ENCODE data around the gene SF1.

The SF1 gene

DNA sequence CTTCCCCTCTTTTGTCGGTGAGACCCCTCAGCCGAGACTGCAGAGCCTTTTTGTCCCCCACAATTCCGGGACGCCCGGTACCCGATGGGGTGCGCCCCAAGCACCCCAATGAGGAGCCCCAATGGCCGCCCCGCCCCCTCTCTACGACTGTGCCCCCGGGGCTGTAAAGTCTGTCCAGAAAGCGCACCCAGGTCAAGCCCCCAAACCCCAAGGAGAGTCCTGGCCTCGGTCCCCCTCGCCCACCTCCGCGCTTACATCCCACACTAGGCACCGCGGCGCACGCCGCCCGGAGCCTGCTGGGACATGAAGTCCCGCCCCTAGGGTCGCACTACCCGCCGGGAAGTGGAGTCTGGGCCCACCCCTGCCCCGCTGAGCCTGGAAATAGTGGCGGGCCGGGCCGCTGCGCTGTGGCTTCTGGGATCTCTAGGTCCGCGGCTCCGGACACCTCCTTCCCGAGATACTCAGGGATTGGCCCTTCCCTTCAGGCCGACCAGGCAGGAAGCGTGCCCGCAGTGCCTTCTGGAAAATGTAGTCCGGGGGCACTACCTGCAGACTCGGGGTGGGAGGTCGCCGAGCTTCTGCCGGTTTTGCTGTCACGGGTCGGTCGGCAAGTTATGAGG lies 32.0 kb upstream of the SF1 start, which contains the start of gene MEN1:
Gene MEN1 (minus strand): TSS at position 281 of the 620 bp plus-strand sequence. CDS start 442 bp downstream, outside the sequence.
- Histone ChIP-seq H3K4me1 (ENCODE audit: control insufficient read depth, insufficient read depth, low read length) (peaks cover 18% of the 10 kb centered on the region), H3K27ac (ENCODE audit: low read length) (peak within 1 kb of the TSS; percentile 24), H3K4me3 (ENCODE audit: low read length in 2 of 2) (peak within 1 kb of the TSS; percentile 62 to 79), H3K9me3 (ENCODE audit: control insufficient read depth in 2 of 2, low read length in 2 of 2) (no peaks in the 10 kb centered on the region), H3K27me3 (ENCODE audit: control insufficient read depth in 1 of 2, insufficient read depth in 2 of 2, low read length in 2 of 2) (no peaks in the 10 kb centered on the region), H3K36me3 (ENCODE audit: control insufficient read depth in 2 of 2, insufficient read depth in 2 of 2, low read length in 2 of 2) (peaks cover 9 to 13% of the 10 kb centered on the region in 2 donors), H3K9ac (ENCODE audit: low read length in 2 of 2) (peak within 1 kb of the TSS; percentile 61 to 71)

DNA sequence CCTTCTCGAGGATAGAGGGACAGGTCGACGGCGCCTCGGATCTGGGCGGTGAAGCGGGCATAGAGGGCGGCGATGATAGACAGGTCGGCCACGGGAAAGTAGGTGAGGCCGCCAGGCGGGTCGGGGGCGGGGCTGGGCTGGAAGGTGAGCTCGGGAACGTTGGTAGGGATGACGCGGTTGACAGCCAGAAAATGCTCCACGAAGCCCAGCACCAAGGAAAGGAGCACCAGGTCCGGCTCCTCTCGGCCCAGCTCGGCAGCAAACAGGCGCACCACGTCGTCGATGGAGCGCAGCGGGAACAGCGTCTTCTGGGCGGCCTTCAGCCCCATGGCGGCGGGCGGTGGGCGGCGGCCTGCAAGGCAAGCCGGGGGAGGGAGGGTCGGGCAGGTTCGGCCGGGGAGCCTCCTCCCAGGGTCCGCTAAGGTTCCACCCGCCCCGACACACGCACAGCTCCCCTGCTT lies 31.5 kb upstream of the SF1 start:
- peak overlapping the region; percentile 62 to 79 for H3K4me3 ChIP-seq (ENCODE audit: low read length in 2 of 2)
- H3K4me1 ChIP-seq (ENCODE audit: control insufficient read depth, insufficient read depth, low read length) = peaks cover 18% of the 10 kb centered on the region
- H3K27me3 ChIP-seq (ENCODE audit: control insufficient read depth in 1 of 2, insufficient read depth in 2 of 2, low read length in 2 of 2) = no peaks in the 10 kb centered on the region
- no peaks in the 10 kb centered on the region for H3K9me3 ChIP-seq (ENCODE audit: control insufficient read depth in 2 of 2, low read length in 2 of 2)
- peaks cover 15 to 17% of the 10 kb centered on the region in 2 donors for H3K36me3 ChIP-seq (ENCODE audit: control insufficient read depth in 2 of 2, insufficient read depth in 2 of 2, low read length in 2 of 2)
- H3K9ac ChIP-seq (ENCODE audit: low read length in 2 of 2) = peak overlapping the region; percentile 61 to 71
- H3K27ac ChIP-seq (ENCODE audit: low read length) = peak overlapping the region; percentile 24

GRCh38 chr11:64805481-64805880 lies 27.1 kb upstream of the SF1 start:
- Histone ChIP-seq H3K4me1 (ENCODE audit: control insufficient read depth, insufficient read depth, low read length) (peaks cover 40% of the 10 kb centered on the region), H3K36me3 (ENCODE audit: control insufficient read depth in 2 of 2, insufficient read depth in 2 of 2, low read length in 2 of 2) (peaks cover 16 to 17% of the 10 kb centered on the region in 2 donors)

GRCh38 chr11:64804346-64805210 lies 26.2 kb upstream of the SF1 start:
- Histone ChIP-seq H3K27me3 (ENCODE audit: control insufficient read depth in 1 of 2, insufficient read depth in 2 of 2, low read length in 2 of 2) (no peaks in the 10 kb centered on the region), H3K9me3 (ENCODE audit: control insufficient read depth in 2 of 2, low read length in 2 of 2) (no peaks in the 10 kb centered on the region), H3K4me1 (ENCODE audit: control insufficient read depth, insufficient read depth, low read length) (peaks cover 33% of the 10 kb centered on the region), H3K4me3 (ENCODE audit: low read length in 2 of 2) (peak overlapping the region in 1 of 2 donors; percentile 73), H3K36me3 (ENCODE audit: control insufficient read depth in 2 of 2, insufficient read depth in 2 of 2, low read length in 2 of 2) (peaks cover 17 to 20% of the 10 kb centered on the region in 2 donors), H3K27ac (ENCODE audit: low read length) (peak overlapping the region; percentile 82), H3K9ac (ENCODE audit: low read length in 2 of 2) (peak overlapping the region; percentile 77 to 80)

More at GRCh38 chr11:64805481-64805880, 27.1 kb upstream of the SF1 start:
- no peak overlapping the region for H3K27ac ChIP-seq (ENCODE audit: low read length)
- H3K4me3 ChIP-seq (ENCODE audit: low read length in 2 of 2) = no peak overlapping the region
- H3K9me3 ChIP-seq (ENCODE audit: control insufficient read depth in 2 of 2, low read length in 2 of 2) = no peaks in the 10 kb centered on the region
- no peaks in the 10 kb centered on the region for H3K27me3 ChIP-seq (ENCODE audit: control insufficient read depth in 1 of 2, insufficient read depth in 2 of 2, low read length in 2 of 2)
- H3K9ac ChIP-seq (ENCODE audit: low read length in 2 of 2) = no peak overlapping the region

- peaks cover 17 to 24% of the 10 kb centered on the region in 2 donors for H3K36me3 ChIP-seq (ENCODE audit: control insufficient read depth in 2 of 2, insufficient read depth in 2 of 2, low read length in 2 of 2)
- H3K4me1 ChIP-seq (ENCODE audit: control insufficient read depth, insufficient read depth, low read length) = peaks cover 27% of the 10 kb centered on the region
- peak overlapping the region; percentile 82 for H3K27ac ChIP-seq (ENCODE audit: low read length)
- no peaks in the 10 kb centered on the region for H3K27me3 ChIP-seq (ENCODE audit: control insufficient read depth in 1 of 2, insufficient read depth in 2 of 2, low read length in 2 of 2)
- peak overlapping the region; percentile 77 to 80 for H3K9ac ChIP-seq (ENCODE audit: low read length in 2 of 2)
- no peaks in the 10 kb centered on the region for H3K9me3 ChIP-seq (ENCODE audit: control insufficient read depth in 2 of 2, low read length in 2 of 2)
- peak overlapping the region; percentile 73 to 81 for H3K4me3 ChIP-seq (ENCODE audit: low read length in 2 of 2)
Measured at GRCh38 chr11:64803846-64804345, 25.6 kb upstream of the SF1 start.

GRCh38 chr11:64803158-64803845 lies 25.0 kb upstream of the SF1 start, which contains the start of gene MAP4K2:
MAP4K2 (minus strand) TSS chr11:64803214; CDS start chr11:64803149, 65 bp downstream.
- Histone ChIP-seq H3K27me3 (ENCODE audit: control insufficient read depth in 1 of 2, insufficient read depth in 2 of 2, low read length in 2 of 2) (no peaks in the 10 kb centered on the region), H3K4me1 (ENCODE audit: control insufficient read depth, insufficient read depth, low read length) (peaks cover 25% of the 10 kb centered on the region), H3K27ac (ENCODE audit: low read length) (peak within 1 kb of the TSS; percentile 82), H3K4me3 (ENCODE audit: low read length in 2 of 2) (peak within 1 kb of the TSS; percentile 73 to 81), H3K36me3 (ENCODE audit: control insufficient read depth in 2 of 2, insufficient read depth in 2 of 2, low read length in 2 of 2) (peaks cover 17 to 27% of the 10 kb centered on the region in 2 donors), H3K9me3 (ENCODE audit: control insufficient read depth in 2 of 2, low read length in 2 of 2) (no peaks in the 10 kb centered on the region), H3K9ac (ENCODE audit: low read length in 2 of 2) (peak within 1 kb of the TSS; percentile 77 to 80)

DNA sequence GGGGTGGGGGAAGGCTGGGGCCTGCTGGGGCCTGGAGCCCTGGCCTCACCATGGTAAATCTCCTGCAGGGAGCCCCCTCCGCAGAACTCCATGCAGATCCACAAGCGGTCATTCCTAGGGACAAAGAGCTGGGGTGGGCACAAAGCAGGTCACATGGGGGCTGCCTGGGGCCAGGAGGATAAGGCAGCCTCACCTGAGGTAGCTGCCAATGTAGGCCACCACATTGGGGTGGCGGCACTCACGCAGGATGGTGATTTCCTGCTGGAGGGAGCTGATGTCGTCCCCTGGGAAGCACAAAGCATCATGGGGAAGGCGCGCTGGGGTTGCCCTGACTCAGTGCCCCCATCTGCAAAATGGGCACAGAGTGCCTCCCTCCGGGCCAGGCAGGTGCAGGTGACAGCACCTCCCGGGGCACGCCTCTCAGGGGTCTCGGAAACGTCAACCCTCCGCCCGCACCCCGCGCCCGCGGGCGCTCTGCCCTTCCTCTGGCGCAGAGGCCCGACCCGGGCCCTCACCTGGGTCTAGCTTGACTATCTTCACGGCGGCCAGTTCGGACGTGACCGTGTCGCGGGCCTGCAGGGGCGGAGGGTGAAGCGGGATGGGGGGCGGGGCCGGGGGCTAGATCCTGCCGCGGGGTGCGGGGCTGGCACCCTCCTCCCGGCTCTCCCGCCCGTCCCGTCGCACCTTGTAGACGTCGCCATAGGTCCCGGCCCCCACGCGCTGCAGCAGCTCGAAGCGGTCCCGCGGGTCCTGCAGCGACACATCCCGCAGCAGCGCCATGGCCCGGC lies 24.2 kb upstream of the SF1 start:
- Histone ChIP-seq H3K9ac (ENCODE audit: low read length in 2 of 2) (peak overlapping the region; percentile 31 to 55), H3K27me3 (ENCODE audit: control insufficient read depth in 1 of 2, insufficient read depth in 2 of 2, low read length in 2 of 2) (no peaks in the 10 kb centered on the region), H3K4me1 (ENCODE audit: control insufficient read depth, insufficient read depth, low read length) (peaks cover 25% of the 10 kb centered on the region), H3K9me3 (ENCODE audit: control insufficient read depth in 2 of 2, low read length in 2 of 2) (no peaks in the 10 kb centered on the region), H3K4me3 (ENCODE audit: low read length in 2 of 2) (peak overlapping the region; percentile 57 to 70), H3K36me3 (ENCODE audit: control insufficient read depth in 2 of 2, insufficient read depth in 2 of 2, low read length in 2 of 2) (peaks cover 17 to 27% of the 10 kb centered on the region in 2 donors), H3K27ac (ENCODE audit: low read length) (peak overlapping the region; percentile 58)

GRCh38 chr11:64801561-64802369 lies 23.4 kb upstream of the SF1 start:
- H3K36me3 ChIP-seq (ENCODE audit: control insufficient read depth in 2 of 2, insufficient read depth in 2 of 2, low read length in 2 of 2) = peaks cover 20 to 35% of the 10 kb centered on the region in 2 donors
- H3K9me3 ChIP-seq (ENCODE audit: control insufficient read depth in 2 of 2, low read length in 2 of 2) = no peaks in the 10 kb centered on the region
- H3K27ac ChIP-seq (ENCODE audit: low read length) = peak overlapping the region; percentile 58
- H3K27me3 ChIP-seq (ENCODE audit: control insufficient read depth in 1 of 2, insufficient read depth in 2 of 2, low read length in 2 of 2) = no peaks in the 10 kb centered on the region
- H3K4me1 ChIP-seq (ENCODE audit: control insufficient read depth, insufficient read depth, low read length) = peaks cover 25% of the 10 kb centered on the region
- peak overlapping the region in 1 of 2 donors; percentile 70 for H3K4me3 ChIP-seq (ENCODE audit: low read length in 2 of 2)
- H3K9ac ChIP-seq (ENCODE audit: low read length in 2 of 2) = no peak overlapping the region

DNA sequence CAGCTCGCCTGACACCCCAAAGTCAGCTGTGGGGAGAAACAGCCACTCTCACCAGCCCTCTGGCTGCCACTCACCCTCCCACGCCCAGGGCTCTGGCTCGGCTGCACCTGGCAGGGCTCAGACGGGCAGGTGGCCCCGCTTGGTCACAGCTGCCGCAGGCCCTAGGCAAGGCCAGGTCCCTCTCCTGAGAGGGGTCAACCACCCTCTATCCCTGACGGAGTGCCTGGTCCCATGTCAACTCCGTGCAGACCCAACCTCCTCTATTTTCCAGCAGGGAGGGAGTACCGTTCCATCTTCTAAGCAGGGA lies 22.8 kb upstream of the SF1 start:
- Histone ChIP-seq H3K27ac (ENCODE audit: low read length) (peak overlapping the region; percentile 58), H3K9me3 (ENCODE audit: control insufficient read depth in 2 of 2, low read length in 2 of 2) (no peaks in the 10 kb centered on the region), H3K27me3 (ENCODE audit: control insufficient read depth in 1 of 2, insufficient read depth in 2 of 2, low read length in 2 of 2) (no peaks in the 10 kb centered on the region), H3K4me3 (ENCODE audit: low read length in 2 of 2) (no peak overlapping the region), H3K4me1 (ENCODE audit: control insufficient read depth, insufficient read depth, low read length) (peaks cover 25% of the 10 kb centered on the region), H3K9ac (ENCODE audit: low read length in 2 of 2) (no peak overlapping the region), H3K36me3 (ENCODE audit: control insufficient read depth in 2 of 2, insufficient read depth in 2 of 2, low read length in 2 of 2) (peaks cover 15 to 35% of the 10 kb centered on the region in 2 donors)

Data from stomach smooth muscle (tissue), 2 donors.